Ishikawa (cell line): ENCODE results near the gene TMEM8B.

Source experiments
- EP300 ChIP-seq: IDR thresholded peaks from 2 replicates; pipeline ENCODE4 v1.6.1; 2012; ENCODE audit warnings: borderline replicate concordance
- TEAD4 ChIP-seq: IDR thresholded peaks from 2 replicates; pipeline ENCODE4 v1.6.1; 2012
- YY1 ChIP-seq: IDR thresholded peaks from 2 replicates; pipeline ENCODE4 v1.6.1; 2012; ENCODE audit warnings: low read depth
- ZBTB7A ChIP-seq: IDR thresholded peaks from 2 replicates; pipeline ENCODE4 v1.6.1; 2012; ENCODE audit warnings: low read depth
- TF ChIP-seq, protein P1 (sequence below): IDR thresholded peaks from 2 replicates; pipeline ENCODE4 v1.6.1; 2012

DNA sequence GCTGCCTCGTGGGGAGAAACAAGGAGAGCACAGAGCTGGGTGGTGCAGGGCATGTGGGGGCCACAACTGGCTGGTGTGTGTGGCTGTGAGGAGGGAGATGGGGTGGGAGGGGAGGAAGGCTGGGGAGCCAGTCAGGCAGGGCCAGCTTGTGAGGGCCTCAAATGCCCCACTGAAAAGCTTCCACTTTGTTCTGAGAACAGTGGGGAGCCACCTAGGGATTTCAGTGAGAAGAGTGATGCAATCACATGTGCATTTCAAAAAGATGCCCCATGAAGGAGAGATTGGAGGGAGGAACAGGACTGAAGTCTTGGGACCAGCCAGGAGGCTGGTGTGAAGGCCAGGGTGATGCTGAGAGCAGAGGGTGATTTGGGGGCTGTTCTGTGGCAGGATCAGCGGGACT is 39.9 kb downstream of the TMEM8B start:
- TF ChIP-seq ZBTB7A (no peak), TEAD4 (no peak), YY1 (no peak), EP300 (no peak)
- TF ChIP-seq, protein P1, sequence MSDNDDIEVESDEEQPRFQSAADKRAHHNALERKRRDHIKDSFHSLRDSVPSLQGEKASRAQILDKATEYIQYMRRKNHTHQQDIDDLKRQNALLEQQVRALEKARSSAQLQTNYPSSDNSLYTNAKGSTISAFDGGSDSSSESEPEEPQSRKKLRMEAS: no peak
